Astrocyte (in vitro differentiated cells and primary cell): Measurements from ENCODE around the gene BARX2. TPM values are rescaled to one million over a fixed set of nuclear protein-coding genes. Genes with fewer than 3 reads are reported as not detected.

Experiments used
- DNase-seq: peaks from one replicate; pipeline ENCODE4 v3.0.0-alpha.2; 2010; ENCODE audit warnings: low read depth
- FAIRE-seq: peaks from 2 replicates; lab custom pipeline; 2011; peaks lifted over from hg19 to GRCh38; lab: Jason Lieb, UNC
- H2AFZ ChIP-seq: 2 replicates; pipeline ENCODE4 v1.6.0; 2012; ENCODE audit warnings: low read depth, low read length, inconsistent platforms
- H3K27ac ChIP-seq: 2 replicates; pipeline ENCODE4 v1.5.1; 2011; ENCODE audit warnings: low read depth, low read length, inconsistent platforms
- H3K27me3 ChIP-seq: 2 replicates; pipeline ENCODE4 v1.6.0; 2011; ENCODE audit warnings: low read length, inconsistent platforms; ENCODE audit not compliant: insufficient read depth
- H3K36me3 ChIP-seq: 2 replicates; pipeline ENCODE4 v1.5.1; 2011; ENCODE audit warnings: low read length, inconsistent platforms; ENCODE audit not compliant: insufficient read depth
- H3K4me1 ChIP-seq: 2 replicates; pipeline ENCODE4 v1.5.1; 2011; ENCODE audit warnings: low read length, inconsistent platforms; ENCODE audit not compliant: insufficient read depth
- H3K4me2 ChIP-seq: 2 replicates; pipeline ENCODE4 v1.6.0; 2012; ENCODE audit warnings: low read length, inconsistent platforms
- H3K4me3 ChIP-seq: 2 replicates; pipeline ENCODE4 v1.5.1; 2011; ENCODE audit warnings: low read depth, mild to moderate bottlenecking, low read length, inconsistent platforms; ENCODE audit not compliant: insufficient read depth
- H3K79me2 ChIP-seq: 2 replicates; pipeline ENCODE4 v1.6.0; 2012; ENCODE audit warnings: mild to moderate bottlenecking, low read length, inconsistent platforms; ENCODE audit not compliant: insufficient read depth
- H3K9ac ChIP-seq: 2 replicates; pipeline ENCODE4 v1.6.0; 2012; ENCODE audit warnings: mild to moderate bottlenecking, low read length, inconsistent platforms
- H3K9me3 ChIP-seq: 2 replicates; pipeline ENCODE4 v1.5.1; 2012; ENCODE audit warnings: low read depth, mild to moderate bottlenecking, low read length, inconsistent platforms; ENCODE audit not compliant: insufficient read depth
- H4K20me1 ChIP-seq: 2 replicates; pipeline ENCODE4 v1.6.0; 2012; ENCODE audit warnings: low read length, inconsistent platforms; ENCODE audit not compliant: insufficient read depth
- H3K27ac Mint-ChIP-seq: one replicate; pipeline ENCODE4 v1.8.0; 2021; ENCODE audit warnings: mild to moderate bottlenecking, mixed read lengths; ENCODE audit not compliant: unreplicated experiment
- H3K27me3 Mint-ChIP-seq: one replicate; pipeline ENCODE4 v1.8.0; 2021; ENCODE audit warnings: low read depth, mixed read lengths; ENCODE audit not compliant: unreplicated experiment
- H3K36me3 Mint-ChIP-seq: one replicate; pipeline ENCODE4 v1.8.0; 2021; ENCODE audit warnings: low read depth, mixed read lengths; ENCODE audit not compliant: unreplicated experiment
- H3K4me1 Mint-ChIP-seq: one replicate; pipeline ENCODE4 v1.8.0; 2021; ENCODE audit warnings: low read depth, mixed read lengths; ENCODE audit not compliant: unreplicated experiment
- H3K4me3 Mint-ChIP-seq: one replicate; pipeline ENCODE4 v1.8.0; 2021; ENCODE audit warnings: mild to moderate bottlenecking, moderate library complexity, mixed read lengths; ENCODE audit not compliant: unreplicated experiment
- H3K9me3 Mint-ChIP-seq: one replicate; pipeline ENCODE4 v1.8.0; 2021; ENCODE audit warnings: mild to moderate bottlenecking, mixed read lengths; ENCODE audit not compliant: unreplicated experiment
- EZH2 ChIP-seq: IDR thresholded peaks from 2 replicates; pipeline ENCODE4 v1.6.1; 2012; ENCODE audit warnings: mild to moderate bottlenecking, low read length, inconsistent platforms; ENCODE audit not compliant: insufficient read depth
- total RNA-seq: library from RNA; stranded (reverse); gene quantifications from 2 replicates; pipeline ENCODE4 v1.2.1, GENCODE V29; 2021
- TF ChIP-seq, protein P1 (sequence below): IDR thresholded peaks from 2 replicates; pipeline ENCODE4 v1.5.1; 2011; ENCODE audit warnings: low read depth, mild to moderate bottlenecking, inconsistent platforms, low read length, moderate library complexity; ENCODE audit not compliant: insufficient read depth

BARX2 gene
- total RNA-seq, 1 donor from 2014 or later, result not detected

DNA sequence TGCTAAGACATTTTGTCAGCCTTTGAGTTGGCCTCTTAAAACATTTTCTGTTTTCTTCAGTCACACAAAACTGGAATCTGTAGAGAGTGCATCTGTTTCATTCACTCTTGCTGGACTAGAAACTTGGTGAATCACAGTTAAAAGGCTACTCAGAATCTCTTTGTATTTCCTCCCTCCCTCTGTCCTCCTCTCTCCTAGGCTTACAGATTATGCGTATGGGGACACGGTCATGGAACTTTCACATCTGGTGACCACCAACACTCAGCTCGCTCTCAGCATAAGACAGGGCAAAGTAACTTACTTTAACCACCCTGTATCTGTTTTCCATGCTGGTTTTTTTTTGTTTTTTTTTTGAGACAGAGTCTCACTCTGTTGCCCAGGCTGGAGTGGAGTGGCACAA lies 50.4 kb downstream of the BARX2 start:
- no peaks in the 10 kb centered on the region for H3K36me3 ChIP-seq
- H3K9ac ChIP-seq, result no peak overlapping the region
- H3K4me3 ChIP-seq, result no peak overlapping the region
- no peak overlapping the region for H3K27ac ChIP-seq
- no peaks in the 10 kb centered on the region for H3K9me3 ChIP-seq
- no peak overlapping the region for H3K4me2 ChIP-seq
- H2AFZ ChIP-seq, result no peak overlapping the region
- H3K4me1 Mint-ChIP-seq, result peaks cover 8% of the 10 kb centered on the region
- DNase-seq (no peak), FAIRE-seq (no peak)
- no peak for TF ChIP-seq EZH2
- TF ChIP-seq, protein P1, sequence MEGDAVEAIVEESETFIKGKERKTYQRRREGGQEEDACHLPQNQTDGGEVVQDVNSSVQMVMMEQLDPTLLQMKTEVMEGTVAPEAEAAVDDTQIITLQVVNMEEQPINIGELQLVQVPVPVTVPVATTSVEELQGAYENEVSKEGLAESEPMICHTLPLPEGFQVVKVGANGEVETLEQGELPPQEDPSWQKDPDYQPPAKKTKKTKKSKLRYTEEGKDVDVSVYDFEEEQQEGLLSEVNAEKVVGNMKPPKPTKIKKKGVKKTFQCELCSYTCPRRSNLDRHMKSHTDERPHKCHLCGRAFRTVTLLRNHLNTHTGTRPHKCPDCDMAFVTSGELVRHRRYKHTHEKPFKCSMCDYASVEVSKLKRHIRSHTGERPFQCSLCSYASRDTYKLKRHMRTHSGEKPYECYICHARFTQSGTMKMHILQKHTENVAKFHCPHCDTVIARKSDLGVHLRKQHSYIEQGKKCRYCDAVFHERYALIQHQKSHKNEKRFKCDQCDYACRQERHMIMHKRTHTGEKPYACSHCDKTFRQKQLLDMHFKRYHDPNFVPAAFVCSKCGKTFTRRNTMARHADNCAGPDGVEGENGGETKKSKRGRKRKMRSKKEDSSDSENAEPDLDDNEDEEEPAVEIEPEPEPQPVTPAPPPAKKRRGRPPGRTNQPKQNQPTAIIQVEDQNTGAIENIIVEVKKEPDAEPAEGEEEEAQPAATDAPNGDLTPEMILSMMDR, result no peak
- no peak overlapping the region for H3K4me3 Mint-ChIP-seq
- no peaks in the 10 kb centered on the region for H3K27me3 ChIP-seq
- H4K20me1 ChIP-seq, result no peaks in the 10 kb centered on the region
- H3K9me3 Mint-ChIP-seq, result peaks cover 2% of the 10 kb centered on the region
- no peaks in the 10 kb centered on the region for H3K36me3 Mint-ChIP-seq
- H3K27me3 Mint-ChIP-seq, result peaks cover 2% of the 10 kb centered on the region
- H3K79me2 ChIP-seq, result no peaks in the 10 kb centered on the region
- no peak overlapping the region for H3K27ac Mint-ChIP-seq
- no peaks in the 10 kb centered on the region for H3K4me1 ChIP-seq

DNA sequence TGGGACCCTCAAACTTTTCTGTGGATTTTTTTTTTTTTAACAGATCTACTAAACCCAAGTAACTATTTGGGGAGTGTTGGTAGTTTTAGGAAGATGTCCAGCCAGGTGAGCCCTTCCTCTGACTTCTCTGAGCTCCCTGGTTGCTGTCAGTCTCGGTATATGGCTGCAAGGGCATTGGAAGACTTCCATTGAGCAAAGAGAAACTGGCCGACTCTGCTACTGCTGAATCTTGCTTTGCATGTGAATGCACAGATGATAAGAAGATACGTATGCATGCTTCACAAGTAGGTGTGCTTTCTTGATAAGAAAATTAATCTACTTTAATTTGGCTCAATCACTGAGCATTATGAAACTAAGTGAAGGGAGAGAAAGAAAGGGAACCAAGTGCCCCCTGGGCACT lies 51.1 kb downstream of the BARX2 start:
- no peak for DNase-seq
- no peak for FAIRE-seq
- H2AFZ ChIP-seq, result no peak overlapping the region
- H3K27ac ChIP-seq, result no peak overlapping the region
- Mint-ChIP-seq H3K27me3 (peaks cover 2% of the 10 kb centered on the region), H3K27ac (no peak overlapping the region), H3K4me1 (peaks cover 8% of the 10 kb centered on the region), H3K4me3 (no peak overlapping the region), H3K9me3 (peaks cover 2% of the 10 kb centered on the region), H3K36me3 (no peaks in the 10 kb centered on the region)
- no peak overlapping the region for H3K4me2 ChIP-seq
- H3K4me1 ChIP-seq, result no peaks in the 10 kb centered on the region
- no peaks in the 10 kb centered on the region for H3K79me2 ChIP-seq
- H3K27me3 ChIP-seq, result no peaks in the 10 kb centered on the region
- no peak overlapping the region for H3K9ac ChIP-seq
- no peaks in the 10 kb centered on the region for H4K20me1 ChIP-seq
- no peaks in the 10 kb centered on the region for H3K36me3 ChIP-seq
- H3K9me3 ChIP-seq, result no peaks in the 10 kb centered on the region
- TF ChIP-seq EZH2, result no peak
- TF ChIP-seq, protein P1, result no peak
- no peak overlapping the region for H3K4me3 ChIP-seq

DNA sequence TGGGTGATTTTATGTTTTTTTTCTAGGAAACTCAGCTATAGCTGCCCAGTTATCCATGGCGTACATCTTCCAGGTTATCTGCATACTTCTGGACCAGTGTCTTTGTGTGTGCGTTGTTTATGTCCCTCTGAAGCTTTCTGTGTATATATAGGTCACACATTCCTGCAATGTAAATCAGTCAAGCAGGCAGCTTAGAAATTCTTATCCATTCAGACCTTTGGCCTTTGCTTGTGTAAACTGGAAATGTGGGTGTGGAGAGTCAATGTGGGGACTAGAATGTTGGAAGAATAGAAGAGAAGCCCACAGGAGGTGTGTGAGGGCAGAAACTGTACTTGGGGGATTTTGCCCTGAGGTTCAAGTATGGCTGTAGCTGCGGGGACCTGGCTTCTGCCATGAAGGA lies 51.7 kb downstream of the BARX2 start:
- no peak overlapping the region for H3K27ac Mint-ChIP-seq
- no peaks in the 10 kb centered on the region for H3K36me3 Mint-ChIP-seq
- no peak overlapping the region for H3K4me3 Mint-ChIP-seq
- no peak overlapping the region for H3K4me2 ChIP-seq
- H3K4me1 Mint-ChIP-seq, result peaks cover 8% of the 10 kb centered on the region
- TF ChIP-seq, protein P1, result no peak
- no peak for TF ChIP-seq EZH2
- H3K27ac ChIP-seq, result no peak overlapping the region
- no peaks in the 10 kb centered on the region for H3K36me3 ChIP-seq
- DNase-seq, result no peak
- no peak overlapping the region for H2AFZ ChIP-seq
- no peak for FAIRE-seq
- no peaks in the 10 kb centered on the region for H3K27me3 ChIP-seq
- H3K27me3 Mint-ChIP-seq, result peaks cover 2% of the 10 kb centered on the region
- H3K79me2 ChIP-seq, result no peaks in the 10 kb centered on the region
- H3K9me3 Mint-ChIP-seq, result peaks cover 2% of the 10 kb centered on the region
- H3K9me3 ChIP-seq, result no peaks in the 10 kb centered on the region
- no peak overlapping the region for H3K9ac ChIP-seq
- no peak overlapping the region for H3K4me3 ChIP-seq
- no peaks in the 10 kb centered on the region for H4K20me1 ChIP-seq
- H3K4me1 ChIP-seq, result no peaks in the 10 kb centered on the region
